Measurements from ENCODE around the gene DDX17. TPM values are rescaled to one million over a fixed set of nuclear protein-coding genes. Genes with fewer than 3 reads are reported as not detected.

Gene DDX17
- total RNA-seq, 1 experiment from 2014 or later: 529 TPM

- Histone ChIP-seq H3K9ac (ENCODE audit: extremely low read depth, insufficient read length, low read length) (no peak overlapping the region), H3K4me2 (ENCODE audit: insufficient read depth, insufficient read length, low read length) (no peak overlapping the region), H3K79me2 (ENCODE audit: insufficient read depth, low read length) (no peaks in the 10 kb centered on the region), H4K8ac (replicated peaks; ENCODE audit: insufficient read length, low read depth, low read length) (no peak overlapping the region), H3K4me1 (ENCODE audit: insufficient read depth, low read length) (no peaks in the 10 kb centered on the region), H3K23ac (ENCODE audit: insufficient read length, low read depth, low read length) (no peak overlapping the region), H3K27me3 (ENCODE audit: insufficient read depth, low read length) (no peaks in the 10 kb centered on the region), H3K9me3 (ENCODE audit: control insufficient read depth, low read depth, low read length) (no peaks in the 10 kb centered on the region), H3K27ac (ENCODE audit: insufficient read length, low read depth, low read length) (no peak overlapping the region), H3T11ph (ENCODE audit: low read length) (no peak overlapping the region), H2BK120ac (ENCODE audit: low read depth, low read length, poor library complexity, severe bottlenecking) (no peak overlapping the region), H3K14ac (ENCODE audit: insufficient read depth, low read length) (no peak overlapping the region), H3K79me1 (ENCODE audit: insufficient read depth, low read depth, low read length, poor library complexity, severe bottlenecking) (no peaks in the 10 kb centered on the region), H2BK20ac (ENCODE audit: low read depth, low read length, poor library complexity, severe bottlenecking) (no peak overlapping the region), H3K4ac (ENCODE audit: low read depth, low read length) (no peak overlapping the region), H3K56ac (ENCODE audit: insufficient read length, low read depth, low read length) (no peak overlapping the region), H4K5ac (ENCODE audit: insufficient read length, low read depth, low read length) (no peak overlapping the region), H2BK5ac (ENCODE audit: insufficient read length, low read length) (no peak overlapping the region), H3K18ac (ENCODE audit: insufficient read length, low read depth, low read length) (no peak overlapping the region), H2BK12ac (ENCODE audit: insufficient read length, low read depth, low read length) (no peak overlapping the region), H2AFZ (ENCODE audit: low read length) (no peak overlapping the region), H2BK15ac (ENCODE audit: low read depth, low read length) (no peak overlapping the region), H4K20me1 (ENCODE audit: control insufficient read depth, insufficient read depth, insufficient read length) (no peaks in the 10 kb centered on the region), H3K23me2 (ENCODE audit: insufficient read length, low read depth, low read length, poor library complexity, severe bottlenecking) (no peaks in the 10 kb centered on the region), H2AK5ac (ENCODE audit: insufficient read length, low read length) (no peak overlapping the region), H4K91ac (ENCODE audit: insufficient read length, low read depth, low read length) (no peak overlapping the region)
- Mint-ChIP-seq H3K27me3 (ENCODE audit: low read depth) (no peaks in the 10 kb centered on the region; the same call in 1 of the 2 replicates), H3K4me1 (peaks cover 22 to 45% of the 10 kb centered on the region in 2 experiments), H3K27ac (peak overlapping the region; percentile 60 to 97 (median 94); a peak in 6 of 7 replicates), H3K4me3 (no peak overlapping the region), H3K9me3 (no peaks in the 10 kb centered on the region), H3K36me3 (ENCODE audit: insufficient read depth in 1 of 3, low read depth in 3 of 3) (peaks cover 79 to 95% (median 93%) of the 10 kb centered on the region in 3 experiments)
- WGBS (ENCODE audit: extremely low coverage, insufficient read length, low lambda C conversion rate): no CpG with 5 or more reads among the region's 2 CpGs
- TF ChIP-seq, protein P1, sequence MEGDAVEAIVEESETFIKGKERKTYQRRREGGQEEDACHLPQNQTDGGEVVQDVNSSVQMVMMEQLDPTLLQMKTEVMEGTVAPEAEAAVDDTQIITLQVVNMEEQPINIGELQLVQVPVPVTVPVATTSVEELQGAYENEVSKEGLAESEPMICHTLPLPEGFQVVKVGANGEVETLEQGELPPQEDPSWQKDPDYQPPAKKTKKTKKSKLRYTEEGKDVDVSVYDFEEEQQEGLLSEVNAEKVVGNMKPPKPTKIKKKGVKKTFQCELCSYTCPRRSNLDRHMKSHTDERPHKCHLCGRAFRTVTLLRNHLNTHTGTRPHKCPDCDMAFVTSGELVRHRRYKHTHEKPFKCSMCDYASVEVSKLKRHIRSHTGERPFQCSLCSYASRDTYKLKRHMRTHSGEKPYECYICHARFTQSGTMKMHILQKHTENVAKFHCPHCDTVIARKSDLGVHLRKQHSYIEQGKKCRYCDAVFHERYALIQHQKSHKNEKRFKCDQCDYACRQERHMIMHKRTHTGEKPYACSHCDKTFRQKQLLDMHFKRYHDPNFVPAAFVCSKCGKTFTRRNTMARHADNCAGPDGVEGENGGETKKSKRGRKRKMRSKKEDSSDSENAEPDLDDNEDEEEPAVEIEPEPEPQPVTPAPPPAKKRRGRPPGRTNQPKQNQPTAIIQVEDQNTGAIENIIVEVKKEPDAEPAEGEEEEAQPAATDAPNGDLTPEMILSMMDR (conservative IDR thresholded peaks at IDR 0.05): 0 out of 3 replicates have a peak, but pooled peaks have one; percentile 12
- DNase-seq: no peak
Observed at GRCh38 chr22:38490475-38490874, 15.6 kb downstream of the DDX17 start.
